K562 (cell line): ENCODE data around the gene SLC39A13. TPM values are rescaled to one million over a fixed set of nuclear protein-coding genes. Genes with fewer than 3 reads are reported as not detected.

Experiments used
- ADNP ChIP-seq: fragments of 200-800 bp; sonication (Bioruptor generic); IDR thresholded peaks from 2 replicates; pipeline ENCODE4 v1.6.1; 2016; ENCODE audit warnings: missing genetic modification characterization, missing compliant biosample characterization
- C11orf30 ChIP-seq: fragments of 450-650 bp; IDR thresholded peaks from 2 replicates; pipeline ENCODE4 v1.6.1; 2016; ENCODE audit warnings: low read depth, mild to moderate bottlenecking
- ERF ChIP-seq: fragments of 450-650 bp; formaldehyde crosslinking; IDR thresholded peaks from 2 replicates; pipeline ENCODE4 v1.4.0; 2020; ENCODE audit warnings: mild to moderate bottlenecking, mixed read lengths
- KDM5B ChIP-seq: fragments of 200-600 bp; sonication (generic); IDR thresholded peaks from 2 replicates; pipeline ENCODE4 v1.6.1; 2012; ENCODE audit warnings: low read depth, mild to moderate bottlenecking, moderate library complexity, low read length, control low read depth, inconsistent platforms; ENCODE audit not compliant: insufficient replicate concordance
- KLF16 ChIP-seq: IDR thresholded peaks from 2 replicates; pipeline ENCODE4 v1.6.1; 2016; ENCODE audit warnings: antibody characterized with exemption
- MTA3 ChIP-seq: fragments of 450-650 bp; formaldehyde crosslinking; IDR thresholded peaks from 2 replicates; pipeline ENCODE4 v1.6.1; 2017; ENCODE audit warnings: mild to moderate bottlenecking, borderline replicate concordance
- NFE2 ChIP-seq: IDR thresholded peaks from 2 replicates; pipeline ENCODE4 v1.6.1; 2014; ENCODE audit warnings: antibody characterized with exemption, low read depth
- NR2C2 ChIP-seq, 2 experiments: fragments of 200-800 bp in 1 of 2; sonication (Bioruptor generic) in 1 of 2; sonication (generic) in 1 of 2; formaldehyde crosslinking in 1 of 2; IDR thresholded peaks; 2 replicates each; pipeline versions ENCODE4 v1.6.1 to v1.8.0; 2016 to 2022; ENCODE audit warnings: mild to moderate bottlenecking in 1 of 2, missing compliant biosample characterization in 1 of 2, missing genetic modification characterization in 1 of 2, missing genetic modification reagents in 1 of 2
- NRF1 ChIP-seq, 2 experiments: fragments of 450-650 bp; IDR thresholded peaks in 1 of 2; conservative IDR thresholded peaks in 1 of 2; 2 replicates each; pipeline ENCODE4 v1.6.1; 2014; ENCODE audit warnings: mild to moderate bottlenecking in 2 of 2
- SIN3A ChIP-seq, 2 experiments: fragments of 150-350 bp in 1 of 2; IDR thresholded peaks; 2 replicates each; pipeline ENCODE4 v1.6.1; 2011 to 2016; ENCODE audit warnings: borderline replicate concordance in 2 of 2, low read depth in 2 of 2, low read length in 2 of 2, mild to moderate bottlenecking in 2 of 2, moderate library complexity in 2 of 2; ENCODE audit not compliant: control insufficient read depth in 1 of 2
- TRIM24 ChIP-seq, 2 experiments: fragments of 450-650 bp; IDR thresholded peaks; 2 replicates each; pipeline ENCODE4 v1.6.1; 2016
- YBX1 ChIP-seq: fragments of 450-650 bp; IDR thresholded peaks from 2 replicates; pipeline ENCODE4 v1.7.1; 2016; ENCODE audit warnings: mild to moderate bottlenecking
- ZNF224 ChIP-seq: sonication (generic); formaldehyde crosslinking; IDR thresholded peaks from 2 replicates; pipeline ENCODE4 v1.8.0; 2022; ENCODE audit warnings: mild to moderate bottlenecking, missing genetic modification reagents
- ZNF583 ChIP-seq: fragments of 250-450 bp; sonication (Bioruptor Pico); IDR thresholded peaks from 2 replicates; pipeline ENCODE4 v1.4.0; 2020
- polyA plus RNA-seq, 8 experiments: library from polyadenylated mRNA; depleted of rRNA in 4 of 8; stranded (reverse) in 5 of 8; unstranded in 3 of 8; fragments of >200 nt; fragmentation: Nextera tagmentation in 2 of 8; fragmentation: Illumina TruSeq in 1 of 8; extraction: Ambion mirVana in 2 of 8; extraction: Trizol in 1 of 8; gene quantifications; 2 replicates each; pipeline versions ENCODE4 v1.2.1 to v1.2.3, GENCODE V29; 2011 to 2014; ENCODE audit warnings: inconsistent platforms in 1 of 8, missing spikeins in 1 of 8
- total RNA-seq, 7 experiments: library from RNA; depleted of rRNA in 6 of 7; stranded (reverse); fragments of >200 nt in 6 of 7; fragmentation: Illumina TruSeq in 2 of 7; extraction: Trizol in 2 of 7; gene quantifications; 2 replicates each; pipeline versions ENCODE4 v1.2.1 to v1.2.3, GENCODE V29; 2011 to 2021; ENCODE audit warnings: low replicate concordance in 1 of 7
- TF ChIP-seq, protein P1 (sequence below): sonication (generic); formaldehyde crosslinking; IDR thresholded peaks from 2 replicates; pipeline ENCODE4 v1.8.1; 2023; ENCODE audit warnings: mild to moderate bottlenecking, missing genetic modification reagents, moderate library complexity
- TF ChIP-seq, protein P2 (sequence below): fragments of 200-400 bp; formaldehyde crosslinking; IDR thresholded peaks from 2 replicates; pipeline ENCODE4 v1.6.1; 2017; ENCODE audit warnings: mild to moderate bottlenecking, low read depth, low read length, moderate library complexity
- TF ChIP-seq, protein P3 (sequence below): fragments of 200-800 bp; sonication (Bioruptor generic); IDR thresholded peaks from 2 replicates; pipeline ENCODE4 v1.6.1; 2017; ENCODE audit warnings: missing genetic modification characterization, missing compliant biosample characterization
- TF ChIP-seq, protein P4 (sequence below): fragments of 450-650 bp; formaldehyde crosslinking; IDR thresholded peaks from 2 replicates; pipeline ENCODE4 v1.4.0; 2020; ENCODE audit warnings: mild to moderate bottlenecking, moderate library complexity
- TF ChIP-seq, protein P5 (sequence below): fragments of 250-450 bp; sonication (Bioruptor Pico); IDR thresholded peaks from 2 replicates; pipeline ENCODE4 v1.8.0; 2022; ENCODE audit warnings: moderate library complexity, mild to moderate bottlenecking, inconsistent platforms

Gene SLC39A13
- total and polyA plus RNA-seq, 9 of the 15 experiments (the other 6 are each of a cell fraction or from before 2014, with no cell fraction given), result 0.17 to 15.9 (median 3.2) TPM

DNA sequence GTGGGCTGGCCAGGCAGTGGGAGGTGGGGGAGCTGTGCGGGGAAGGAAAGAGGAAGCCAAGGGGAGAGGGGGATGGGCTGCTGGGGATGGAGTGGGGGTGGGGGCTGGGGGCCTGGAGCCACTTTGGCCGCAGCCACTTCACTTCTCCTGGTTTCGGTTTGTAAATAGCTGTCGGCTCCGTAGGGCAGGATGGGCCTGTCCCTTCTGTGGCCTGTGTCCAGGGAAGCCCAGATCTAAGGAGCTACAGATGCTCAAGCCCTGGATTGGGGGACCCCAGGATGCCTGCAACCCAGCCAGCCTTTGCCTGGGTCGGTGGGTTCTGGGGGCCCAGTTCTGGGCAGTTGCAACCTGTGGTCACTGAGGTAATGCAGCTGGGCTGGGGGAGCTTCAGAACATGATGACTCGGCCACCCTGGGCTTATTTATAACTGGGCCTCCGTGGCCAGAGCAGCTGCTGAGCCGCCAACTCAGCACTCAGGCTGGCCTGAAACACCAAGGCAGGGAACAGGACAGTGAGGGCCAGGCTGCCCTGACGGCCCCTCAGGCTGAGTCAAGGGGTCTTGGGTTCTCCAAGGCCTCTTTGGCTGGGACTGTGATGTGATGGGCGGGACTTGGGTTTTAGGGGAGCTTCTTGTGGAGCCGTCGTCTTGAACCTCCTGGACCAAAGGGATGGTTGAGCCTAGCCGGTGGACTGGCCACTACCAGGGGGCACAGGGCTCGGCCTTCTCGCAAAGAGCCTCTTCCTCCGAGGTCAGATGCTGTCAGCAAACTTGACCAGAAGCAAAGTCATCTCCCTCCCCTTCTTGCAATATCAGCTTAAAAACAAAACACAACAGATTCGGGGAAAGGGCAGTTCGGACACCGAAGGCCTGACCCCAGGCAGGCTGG lies 15.0 kb upstream of the SLC39A13 start (continued):
- TF ChIP-seq, protein P1, sequence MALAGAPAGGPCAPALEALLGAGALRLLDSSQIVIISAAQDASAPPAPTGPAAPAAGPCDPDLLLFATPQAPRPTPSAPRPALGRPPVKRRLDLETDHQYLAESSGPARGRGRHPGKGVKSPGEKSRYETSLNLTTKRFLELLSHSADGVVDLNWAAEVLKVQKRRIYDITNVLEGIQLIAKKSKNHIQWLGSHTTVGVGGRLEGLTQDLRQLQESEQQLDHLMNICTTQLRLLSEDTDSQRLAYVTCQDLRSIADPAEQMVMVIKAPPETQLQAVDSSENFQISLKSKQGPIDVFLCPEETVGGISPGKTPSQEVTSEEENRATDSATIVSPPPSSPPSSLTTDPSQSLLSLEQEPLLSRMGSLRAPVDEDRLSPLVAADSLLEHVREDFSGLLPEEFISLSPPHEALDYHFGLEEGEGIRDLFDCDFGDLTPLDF, result no peak
- TF ChIP-seq NR2C2 (CRISPR knock-in tag; IDR thresholded peaks at IDR 0.05), result peak; percentile 19; the same call in 1 of the 2 replicates
- no peak for TF ChIP-seq NR2C2 (tag; IDR thresholded peaks at IDR 0.05)
- 0 out of 2 replicates have a peak, but pooled peaks have one; percentile 11 for TF ChIP-seq KLF16
- 0 out of 2 replicates have a peak, but pooled peaks have one; percentile 15 for TF ChIP-seq MTA3
- no peak for TF ChIP-seq ADNP
- no peak for TF ChIP-seq ZNF583
- peak; percentile 15; the same call in 1 of the 2 replicates for TF ChIP-seq ERF (CRISPR knock-in tag)
- 0 out of 4 replicates have a peak, but pooled peaks of 1 of the 2 experiments have one; percentile 9 for TF ChIP-seq NRF1 (conservative IDR thresholded peaks at IDR 0.05 in 1 of 2, IDR thresholded peaks at IDR 0.05 in 1 of 2)
- TF ChIP-seq NFE2, result peak; percentile 68
- TF ChIP-seq ZNF224 (CRISPR knock-in tag), result no peak
- TF ChIP-seq, protein P2, sequence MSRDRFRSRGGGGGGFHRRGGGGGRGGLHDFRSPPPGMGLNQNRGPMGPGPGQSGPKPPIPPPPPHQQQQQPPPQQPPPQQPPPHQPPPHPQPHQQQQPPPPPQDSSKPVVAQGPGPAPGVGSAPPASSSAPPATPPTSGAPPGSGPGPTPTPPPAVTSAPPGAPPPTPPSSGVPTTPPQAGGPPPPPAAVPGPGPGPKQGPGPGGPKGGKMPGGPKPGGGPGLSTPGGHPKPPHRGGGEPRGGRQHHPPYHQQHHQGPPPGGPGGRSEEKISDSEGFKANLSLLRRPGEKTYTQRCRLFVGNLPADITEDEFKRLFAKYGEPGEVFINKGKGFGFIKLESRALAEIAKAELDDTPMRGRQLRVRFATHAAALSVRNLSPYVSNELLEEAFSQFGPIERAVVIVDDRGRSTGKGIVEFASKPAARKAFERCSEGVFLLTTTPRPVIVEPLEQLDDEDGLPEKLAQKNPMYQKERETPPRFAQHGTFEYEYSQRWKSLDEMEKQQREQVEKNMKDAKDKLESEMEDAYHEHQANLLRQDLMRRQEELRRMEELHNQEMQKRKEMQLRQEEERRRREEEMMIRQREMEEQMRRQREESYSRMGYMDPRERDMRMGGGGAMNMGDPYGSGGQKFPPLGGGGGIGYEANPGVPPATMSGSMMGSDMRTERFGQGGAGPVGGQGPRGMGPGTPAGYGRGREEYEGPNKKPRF, result no peak
- TF ChIP-seq, protein P3, sequence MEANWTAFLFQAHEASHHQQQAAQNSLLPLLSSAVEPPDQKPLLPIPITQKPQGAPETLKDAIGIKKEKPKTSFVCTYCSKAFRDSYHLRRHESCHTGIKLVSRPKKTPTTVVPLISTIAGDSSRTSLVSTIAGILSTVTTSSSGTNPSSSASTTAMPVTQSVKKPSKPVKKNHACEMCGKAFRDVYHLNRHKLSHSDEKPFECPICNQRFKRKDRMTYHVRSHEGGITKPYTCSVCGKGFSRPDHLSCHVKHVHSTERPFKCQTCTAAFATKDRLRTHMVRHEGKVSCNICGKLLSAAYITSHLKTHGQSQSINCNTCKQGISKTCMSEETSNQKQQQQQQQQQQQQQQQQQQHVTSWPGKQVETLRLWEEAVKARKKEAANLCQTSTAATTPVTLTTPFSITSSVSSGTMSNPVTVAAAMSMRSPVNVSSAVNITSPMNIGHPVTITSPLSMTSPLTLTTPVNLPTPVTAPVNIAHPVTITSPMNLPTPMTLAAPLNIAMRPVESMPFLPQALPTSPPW (CRISPR knock-in tag), result peak; percentile 42
- no peak for TF ChIP-seq SIN3A (IDR thresholded peaks at IDR 0.05; ENCODE audit: borderline replicate concordance in 2 of 2, control insufficient read depth in 1 of 2, low read depth in 2 of 2, low read length in 2 of 2)
- TF ChIP-seq YBX1, result no peak
- peak; percentile 69 for TF ChIP-seq C11orf30
- no peak for TF ChIP-seq KDM5B
- TF ChIP-seq, protein P4, sequence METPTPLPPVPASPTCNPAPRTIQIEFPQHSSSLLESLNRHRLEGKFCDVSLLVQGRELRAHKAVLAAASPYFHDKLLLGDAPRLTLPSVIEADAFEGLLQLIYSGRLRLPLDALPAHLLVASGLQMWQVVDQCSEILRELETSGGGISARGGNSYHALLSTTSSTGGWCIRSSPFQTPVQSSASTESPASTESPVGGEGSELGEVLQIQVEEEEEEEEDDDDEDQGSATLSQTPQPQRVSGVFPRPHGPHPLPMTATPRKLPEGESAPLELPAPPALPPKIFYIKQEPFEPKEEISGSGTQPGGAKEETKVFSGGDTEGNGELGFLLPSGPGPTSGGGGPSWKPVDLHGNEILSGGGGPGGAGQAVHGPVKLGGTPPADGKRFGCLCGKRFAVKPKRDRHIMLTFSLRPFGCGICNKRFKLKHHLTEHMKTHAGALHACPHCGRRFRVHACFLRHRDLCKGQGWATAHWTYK (CRISPR knock-in tag), result 0 out of 2 replicates have a peak, but pooled peaks have one; percentile 19
- no peak for TF ChIP-seq TRIM24 (IDR thresholded peaks at IDR 0.05)
- TF ChIP-seq, protein P5, sequence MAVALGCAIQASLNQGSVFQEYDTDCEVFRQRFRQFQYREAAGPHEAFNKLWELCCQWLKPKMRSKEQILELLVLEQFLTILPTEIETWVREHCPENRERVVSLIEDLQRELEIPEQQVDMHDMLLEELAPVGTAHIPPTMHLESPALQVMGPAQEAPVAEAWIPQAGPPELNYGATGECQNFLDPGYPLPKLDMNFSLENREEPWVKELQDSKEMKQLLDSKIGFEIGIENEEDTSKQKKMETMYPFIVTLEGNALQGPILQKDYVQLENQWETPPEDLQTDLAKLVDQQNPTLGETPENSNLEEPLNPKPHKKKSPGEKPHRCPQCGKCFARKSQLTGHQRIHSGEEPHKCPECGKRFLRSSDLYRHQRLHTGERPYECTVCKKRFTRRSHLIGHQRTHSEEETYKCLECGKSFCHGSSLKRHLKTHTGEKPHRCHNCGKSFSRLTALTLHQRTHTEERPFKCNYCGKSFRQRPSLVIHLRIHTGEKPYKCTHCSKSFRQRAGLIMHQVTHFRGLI (CRISPR knock-in tag), result no peak
